Mononuclear cell (primary cell): ENCODE measurements around the gene SLC12A5. TPM values are rescaled to one million over a fixed set of nuclear protein-coding genes. Genes with fewer than 3 reads are reported as not detected.

Experiments
- H3K27me3 ChIP-seq: 2 replicates; pipeline ENCODE4 v1.6.0; 2011; ENCODE audit warnings: low read length, control low read depth; ENCODE audit not compliant: insufficient read depth
- H3K4me1 ChIP-seq: 2 replicates; pipeline ENCODE4 v1.5.1; 2011; ENCODE audit warnings: mild to moderate bottlenecking, low read length, control low read depth; ENCODE audit not compliant: insufficient read depth
- H3K4me3 ChIP-seq: 2 replicates; pipeline ENCODE4 v1.5.1; 2011; ENCODE audit warnings: mild to moderate bottlenecking, low read length, moderate library complexity
- H3K9me3 ChIP-seq: 2 replicates; pipeline ENCODE4 v1.5.1; 2011; ENCODE audit warnings: low read depth, mild to moderate bottlenecking, control low read depth, low read length
- total RNA-seq: library from RNA; depleted of rRNA; stranded (reverse); fragments of >200 nt; gene quantifications from one replicate; pipeline ENCODE4 v1.2.3, GENCODE V29; 2012

Gene SLC12A5
- total RNA-seq, 1 donor, result 0.10 TPM

DNA sequence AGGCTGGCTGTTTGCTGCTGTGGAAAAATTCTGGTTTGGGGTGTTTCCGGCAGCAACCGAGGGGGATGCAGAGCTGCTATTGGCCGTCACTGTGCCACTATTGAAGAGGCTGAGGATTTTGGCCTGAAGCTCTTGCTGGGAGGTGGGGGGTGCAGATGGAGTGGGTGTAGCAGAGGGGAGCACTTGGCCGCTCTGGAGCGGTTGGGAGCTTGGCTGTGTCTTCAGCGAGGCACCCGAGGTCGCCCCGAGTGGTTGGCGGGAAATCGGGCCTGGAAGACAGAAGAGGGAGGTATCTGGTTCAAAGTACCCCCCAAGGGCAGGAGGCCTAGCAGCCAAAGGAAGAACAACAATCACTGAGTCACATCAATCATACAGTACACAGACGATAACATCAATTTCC is 33.6 kb downstream of the SLC12A5 start:
- H3K27me3 ChIP-seq, result peaks cover 7% of the 10 kb centered on the region
- H3K4me3 ChIP-seq, result no peak overlapping the region
- H3K9me3 ChIP-seq, result no peaks in the 10 kb centered on the region
- peaks cover 48% of the 10 kb centered on the region for H3K4me1 ChIP-seq

- peaks cover 43% of the 10 kb centered on the region for H3K4me1 ChIP-seq
- no peaks in the 10 kb centered on the region for H3K9me3 ChIP-seq
- H3K4me3 ChIP-seq, result no peak overlapping the region
- peaks cover 1% of the 10 kb centered on the region for H3K27me3 ChIP-seq
Observed at GRCh38 chr20:46063151-46063550, 34.1 kb downstream of the SLC12A5 start.

DNA sequence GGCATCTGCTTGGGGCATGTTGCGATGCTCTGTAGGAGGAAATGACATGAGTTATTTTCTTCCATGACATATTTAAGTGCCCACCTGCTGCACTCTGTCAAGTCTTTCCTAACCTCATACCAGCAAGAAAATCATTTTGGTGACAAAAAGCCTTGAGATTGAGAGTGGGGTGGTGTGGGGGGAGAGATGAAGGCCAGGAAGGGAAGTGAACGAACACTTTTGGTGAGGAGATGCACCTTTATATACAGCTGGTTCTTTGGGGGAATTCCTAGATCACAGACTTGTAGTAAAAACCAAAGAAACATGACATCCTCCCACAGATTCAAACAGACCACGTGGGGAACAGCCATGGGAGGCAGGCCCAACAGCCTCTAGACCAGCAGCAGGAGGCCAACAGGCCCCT is 34.6 kb downstream of the SLC12A5 start:
- Histone ChIP-seq H3K9me3 (no peaks in the 10 kb centered on the region), H3K4me1 (peaks cover 38% of the 10 kb centered on the region), H3K27me3 (no peaks in the 10 kb centered on the region), H3K4me3 (no peak overlapping the region)

GRCh38 chr20:46065006-46065405 is 36.0 kb downstream of the SLC12A5 start:
- Histone ChIP-seq H3K4me3 (no peak overlapping the region), H3K9me3 (no peaks in the 10 kb centered on the region), H3K27me3 (no peaks in the 10 kb centered on the region), H3K4me1 (peaks cover 26% of the 10 kb centered on the region)

DNA sequence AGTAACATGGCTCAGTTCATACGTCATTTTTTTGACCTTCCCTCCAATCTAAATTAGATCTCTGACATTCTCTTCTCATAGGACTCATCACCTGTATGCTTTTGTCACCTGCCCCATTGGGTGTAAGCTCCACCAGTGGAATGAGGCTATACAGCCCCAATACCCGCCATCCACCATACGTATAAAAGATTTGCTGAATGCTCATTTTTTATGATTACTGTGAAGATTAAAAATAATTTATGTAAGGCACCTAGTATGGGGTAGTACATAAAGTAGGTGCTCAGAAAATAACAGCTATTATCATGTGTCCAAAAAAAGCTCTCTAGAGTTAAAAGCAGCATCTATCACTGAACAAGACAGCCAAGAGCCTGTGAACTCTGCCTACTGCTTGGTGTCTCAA is 36.7 kb downstream of the SLC12A5 start:
- H3K9me3 ChIP-seq, result no peaks in the 10 kb centered on the region
- no peak overlapping the region for H3K4me3 ChIP-seq
- H3K27me3 ChIP-seq, result no peaks in the 10 kb centered on the region
- peaks cover 19% of the 10 kb centered on the region for H3K4me1 ChIP-seq

DNA sequence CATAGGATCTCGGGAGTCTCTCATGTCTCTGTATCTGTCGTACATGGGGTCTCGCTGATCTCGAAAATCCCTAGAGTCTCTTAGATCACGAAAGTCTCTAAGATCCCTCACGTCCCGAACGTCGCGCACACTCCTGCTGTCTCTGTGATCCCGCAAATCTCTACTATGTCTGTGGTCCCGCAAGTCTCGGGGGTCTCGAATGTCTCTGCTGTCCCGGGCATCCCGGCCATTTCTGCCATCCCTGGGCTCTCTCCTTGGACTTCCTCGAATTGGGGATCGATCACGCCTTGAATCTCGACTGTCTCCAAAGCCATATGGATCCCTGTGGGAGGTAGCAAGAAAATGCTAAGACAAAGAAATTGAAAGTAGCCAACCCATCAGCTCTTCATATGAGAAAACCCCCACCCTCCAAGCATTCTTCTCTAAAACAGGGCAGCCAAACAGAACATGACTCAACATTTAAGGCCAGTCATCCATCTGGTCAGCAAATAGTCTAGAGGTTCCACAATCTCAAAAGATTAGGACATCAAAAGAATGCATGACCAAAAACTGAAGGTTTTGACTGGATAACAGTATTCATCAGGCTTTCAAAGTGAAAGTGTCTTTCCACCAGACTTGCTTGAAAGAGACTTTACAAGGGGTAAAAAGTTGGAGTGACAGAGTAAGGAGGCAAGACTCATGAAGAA is 41.3 kb downstream of the SLC12A5 start:
- H3K9me3 ChIP-seq, result no peaks in the 10 kb centered on the region
- H3K27me3 ChIP-seq, result no peaks in the 10 kb centered on the region
- no peaks in the 10 kb centered on the region for H3K4me1 ChIP-seq

DNA sequence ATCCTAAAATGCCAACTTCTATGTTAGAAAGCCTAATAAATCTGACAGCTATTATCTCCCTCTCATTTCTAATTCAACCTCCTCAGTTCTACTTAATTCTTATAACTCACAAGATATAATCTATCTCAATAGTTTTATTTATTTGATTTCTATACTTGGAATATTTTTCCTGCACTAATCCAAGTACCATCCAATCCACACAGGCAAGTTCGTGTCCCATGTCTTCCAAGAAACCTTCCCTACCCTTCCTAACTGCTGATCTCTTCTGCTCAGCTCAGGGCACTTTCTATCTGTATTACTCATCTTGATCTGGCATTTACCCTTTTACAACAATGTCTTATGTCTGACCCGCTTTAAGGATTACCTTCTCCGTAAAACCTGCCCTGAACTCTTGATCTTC is 42.6 kb downstream of the SLC12A5 start:
- Histone ChIP-seq H3K4me1 (no peaks in the 10 kb centered on the region), H3K27me3 (no peaks in the 10 kb centered on the region), H3K9me3 (no peaks in the 10 kb centered on the region), H3K4me3 (no peak overlapping the region)

More for the DNA sequence above, 41.3 kb downstream of the SLC12A5 start:
- H3K4me3 ChIP-seq, result no peak overlapping the region

DNA sequence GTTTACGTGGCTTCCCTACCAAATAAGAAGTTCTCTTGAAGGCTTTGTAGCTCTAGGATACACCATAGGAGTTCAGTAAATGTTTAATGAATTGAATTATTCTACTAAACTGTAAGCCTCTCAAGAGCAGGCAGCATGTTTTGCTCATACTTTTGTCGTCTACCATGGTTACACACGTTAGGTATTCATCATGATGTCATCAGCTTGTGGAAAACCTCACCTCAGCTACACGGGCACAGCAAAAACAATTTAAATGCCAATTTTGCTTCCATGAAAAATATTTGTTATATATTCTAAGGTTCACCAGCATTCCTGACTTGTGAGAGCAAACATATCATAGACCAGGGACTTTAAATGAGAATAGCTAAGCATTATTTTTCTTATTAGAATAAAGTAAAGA is 44.0 kb downstream of the SLC12A5 start:
- Histone ChIP-seq H3K4me1 (no peaks in the 10 kb centered on the region), H3K27me3 (no peaks in the 10 kb centered on the region), H3K4me3 (no peak overlapping the region), H3K9me3 (no peaks in the 10 kb centered on the region)

DNA sequence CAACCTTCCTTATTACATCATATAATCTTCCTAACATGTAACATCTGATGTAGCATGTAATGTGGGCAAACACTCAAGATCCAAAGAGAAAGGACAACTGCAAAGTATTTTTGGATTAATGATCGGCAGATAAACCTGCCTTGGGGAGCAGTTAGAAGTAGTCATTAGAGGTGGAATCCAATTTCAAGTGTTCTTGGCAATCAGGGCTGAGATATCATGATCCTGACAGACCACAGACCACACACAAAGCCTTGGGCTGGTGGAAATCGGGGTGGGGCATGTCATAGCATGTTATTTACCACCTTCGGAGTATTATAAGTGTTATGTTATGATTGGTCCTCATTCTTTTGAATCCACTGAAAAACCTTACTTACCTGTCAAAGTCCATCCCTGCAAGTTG is 44.4 kb downstream of the SLC12A5 start:
- H3K4me3 ChIP-seq, result no peak overlapping the region
- no peaks in the 10 kb centered on the region for H3K4me1 ChIP-seq
- H3K9me3 ChIP-seq, result no peaks in the 10 kb centered on the region
- H3K27me3 ChIP-seq, result no peaks in the 10 kb centered on the region

DNA sequence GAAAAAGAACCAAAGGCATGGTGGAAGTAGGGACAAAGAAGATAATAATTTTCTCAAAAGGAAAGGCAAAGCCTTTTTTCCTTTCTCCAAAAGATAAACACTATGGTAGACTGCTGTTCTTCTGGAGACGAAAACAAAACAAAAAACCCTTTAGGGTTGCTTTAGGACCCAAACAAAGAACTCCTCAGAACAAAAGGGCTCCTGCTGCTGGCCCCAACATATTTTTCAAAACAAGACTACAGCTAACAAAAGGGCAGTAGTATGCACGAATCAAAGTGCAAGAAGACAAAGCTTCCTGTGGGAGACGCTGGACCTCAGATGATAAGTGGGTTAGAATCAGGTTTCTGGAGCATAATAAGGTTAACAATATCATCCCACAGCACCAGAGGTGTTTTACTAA is 45.0 kb downstream of the SLC12A5 start:
- Histone ChIP-seq H3K9me3 (no peaks in the 10 kb centered on the region), H3K4me3 (no peak overlapping the region), H3K4me1 (no peaks in the 10 kb centered on the region)

GRCh38 chr20:46076806-46077205 is 47.8 kb downstream of the SLC12A5 start:
- no peak overlapping the region for H3K4me3 ChIP-seq
- no peaks in the 10 kb centered on the region for H3K4me1 ChIP-seq
- H3K27me3 ChIP-seq, result no peaks in the 10 kb centered on the region
- no peaks in the 10 kb centered on the region for H3K9me3 ChIP-seq

More for the DNA sequence above, 45.0 kb downstream of the SLC12A5 start:
- no peaks in the 10 kb centered on the region for H3K27me3 ChIP-seq

GRCh38 chr20:46077642-46078305 is 48.8 kb downstream of the SLC12A5 start:
- no peak overlapping the region for H3K4me3 ChIP-seq
- H3K4me1 ChIP-seq, result no peaks in the 10 kb centered on the region
- H3K9me3 ChIP-seq, result no peaks in the 10 kb centered on the region
- no peaks in the 10 kb centered on the region for H3K27me3 ChIP-seq

- Histone ChIP-seq H3K27me3 (no peaks in the 10 kb centered on the region), H3K4me3 (no peak overlapping the region), H3K9me3 (no peaks in the 10 kb centered on the region)
Observed at GRCh38 chr20:46078954-46079353, 49.9 kb downstream of the SLC12A5 start.

DNA sequence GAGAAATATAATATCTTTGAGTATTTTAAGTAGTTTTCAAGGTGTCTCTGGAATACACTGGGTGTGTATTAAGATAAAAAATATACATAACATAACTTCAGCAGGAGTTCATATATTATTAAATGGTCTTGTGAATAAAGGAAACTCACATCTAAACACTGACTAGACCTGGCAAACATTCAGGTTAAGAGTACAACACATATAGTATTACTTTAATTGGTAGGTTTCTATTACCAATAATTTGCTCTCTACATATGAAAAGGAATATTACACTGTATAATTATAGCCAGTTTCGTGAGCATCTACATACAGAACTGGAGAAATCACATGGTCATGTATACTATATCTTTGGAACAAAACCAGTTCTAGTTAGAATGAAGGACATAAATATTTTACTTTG is 52.1 kb downstream of the SLC12A5 start:
- Histone ChIP-seq H3K4me3 (no peak overlapping the region), H3K9me3 (no peaks in the 10 kb centered on the region), H3K27me3 (no peaks in the 10 kb centered on the region), H3K4me1 (peaks cover 21% of the 10 kb centered on the region)

More at GRCh38 chr20:46078954-46079353, 49.9 kb downstream of the SLC12A5 start:
- H3K4me1 ChIP-seq, result peaks cover 4% of the 10 kb centered on the region

DNA sequence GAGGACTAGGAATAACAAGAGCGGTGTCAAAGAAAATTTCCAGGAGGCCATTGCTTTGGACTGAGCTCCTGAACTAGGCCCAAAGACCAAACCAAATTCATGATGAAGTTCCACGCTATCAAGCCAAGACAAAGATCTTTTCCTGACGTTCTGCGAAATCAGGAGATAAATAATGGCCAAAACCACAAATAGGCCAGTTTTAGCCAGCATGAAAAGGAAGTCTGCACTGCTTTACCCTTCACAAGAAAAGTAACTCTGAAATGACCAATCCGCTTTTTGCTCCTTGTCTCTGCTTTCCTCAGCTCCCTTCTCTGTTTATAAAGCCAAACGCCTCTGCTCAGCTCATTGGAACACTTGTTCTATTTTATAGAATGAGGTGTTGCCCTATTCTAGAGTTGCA is 54.1 kb downstream of the SLC12A5 start:
- peaks cover 32% of the 10 kb centered on the region for H3K4me1 ChIP-seq

GRCh38 chr20:46083531-46084061 is 54.6 kb downstream of the SLC12A5 start:
- peaks cover 36% of the 10 kb centered on the region for H3K4me1 ChIP-seq
- H3K4me3 ChIP-seq, result no peak overlapping the region
- H3K9me3 ChIP-seq, result no peaks in the 10 kb centered on the region
- H3K27me3 ChIP-seq, result no peaks in the 10 kb centered on the region

More for the DNA sequence above, 54.1 kb downstream of the SLC12A5 start:
- Histone ChIP-seq H3K4me3 (no peak overlapping the region), H3K9me3 (no peaks in the 10 kb centered on the region), H3K27me3 (no peaks in the 10 kb centered on the region)
